Liver (tissue), 9 donors: ENCODE measurements around the gene DPM1. TPM values are rescaled to one million over a fixed set of nuclear protein-coding genes. Genes with fewer than 3 reads are reported as not detected.

Experiments
- DNase-seq: peaks from one replicate; pipeline ENCODE4 v3.0.0-alpha.2; 2017; ENCODE audit warnings: low spot score
- H3K27ac ChIP-seq, 2 donors: one replicate each; pipeline ENCODE4 v1.7.0; 2013; ENCODE audit warnings: inconsistent platforms in 2 of 2, low read length in 2 of 2, control low read depth in 1 of 2, low read depth in 1 of 2, mild to moderate bottlenecking in 1 of 2
- H3K27me3 ChIP-seq, 4 donors: one replicate each; pipeline versions ENCODE4 v1.6.1 to v1.7.0; 2013; ENCODE audit warnings: low read length in 3 of 4, inconsistent platforms in 1 of 4, mild to moderate bottlenecking in 1 of 4, moderate library complexity in 1 of 4; ENCODE audit not compliant: control insufficient read depth in 4 of 4, insufficient read depth in 4 of 4
- H3K36me3 ChIP-seq, 4 donors: one replicate each; pipeline versions ENCODE4 v1.6.1 to v1.7.0; 2013; ENCODE audit warnings: low read length in 3 of 4, mild to moderate bottlenecking in 3 of 4, low read depth in 1 of 4, moderate library complexity in 1 of 4; ENCODE audit not compliant: control insufficient read depth in 4 of 4, insufficient read depth in 3 of 4
- H3K4me1 ChIP-seq, 4 donors: one replicate each; pipeline versions ENCODE4 v1.6.1 to v1.7.0; 2013; ENCODE audit warnings: low read length in 3 of 4, mild to moderate bottlenecking in 3 of 4, moderate library complexity in 1 of 4; ENCODE audit not compliant: control insufficient read depth in 4 of 4, insufficient read depth in 4 of 4
- H3K4me3 ChIP-seq, 3 donors: one replicate each; pipeline versions ENCODE4 v1.6.1 to v1.7.0; 2013; ENCODE audit warnings: low read length in 3 of 3, control low read depth in 1 of 3, low read depth in 1 of 3, mild to moderate bottlenecking in 1 of 3
- H3K9ac ChIP-seq, 2 donors: one replicate each; pipeline ENCODE4 v1.7.0; 2013; ENCODE audit warnings: low read length in 2 of 2, mild to moderate bottlenecking in 2 of 2, moderate library complexity in 2 of 2, control low read depth in 1 of 2, low read depth in 1 of 2
- H3K9me3 ChIP-seq, 4 donors: one replicate each; pipeline versions ENCODE4 v1.6.1 to v1.7.0; 2013; ENCODE audit warnings: low read length in 3 of 4; ENCODE audit not compliant: control insufficient read depth in 4 of 4
- ATF3 ChIP-seq: IDR thresholded peaks from 2 replicates; pipeline ENCODE4 v1.6.1; 2016; ENCODE audit warnings: antibody characterized with exemption
- CTCF ChIP-seq: fragments of 150-350 bp; IDR thresholded peaks from 2 replicates; pipeline ENCODE4 v1.5.1; 2017; ENCODE audit warnings: improper control_type of control experiment, low read depth, low read length; ENCODE audit not compliant: missing input control
- EGR1 ChIP-seq, 2 donors: IDR thresholded peaks; 2 replicates each; pipeline ENCODE4 v1.6.1; 2016 to 2018; ENCODE audit warnings: antibody characterized with exemption in 2 of 2, low read depth in 2 of 2
- FOXA1 ChIP-seq: IDR thresholded peaks from 2 replicates; pipeline ENCODE4 v1.6.1; 2016; ENCODE audit warnings: antibody characterized with exemption
- FOXA2 ChIP-seq: IDR thresholded peaks from 2 replicates; pipeline ENCODE4 v1.6.1; 2016; ENCODE audit warnings: antibody characterized with exemption
- GABPA ChIP-seq, 2 donors: IDR thresholded peaks in 1 of 2; conservative IDR thresholded peaks in 1 of 2; 2 replicates each; pipeline ENCODE4 v1.6.1; 2016; ENCODE audit warnings: antibody characterized with exemption in 2 of 2, mild to moderate bottlenecking in 1 of 2, moderate library complexity in 1 of 2
- HNF4A ChIP-seq, 2 donors: conservative IDR thresholded peaks; 2 replicates each; pipeline ENCODE4 v1.6.1; 2016; ENCODE audit warnings: antibody characterized with exemption in 2 of 2, mild to moderate bottlenecking in 2 of 2
- HNF4G ChIP-seq: IDR thresholded peaks from 2 replicates; pipeline ENCODE4 v1.6.1; 2016; ENCODE audit warnings: antibody characterized with exemption
- JUND ChIP-seq, 2 donors: IDR thresholded peaks; 2 replicates each; pipeline ENCODE4 v1.6.1; 2016; ENCODE audit warnings: antibody characterized with exemption in 2 of 2
- MAX ChIP-seq: IDR thresholded peaks from 2 replicates; pipeline ENCODE4 v1.6.1; 2016; ENCODE audit warnings: antibody characterized with exemption
- NR2F2 ChIP-seq: IDR thresholded peaks from 2 replicates; pipeline ENCODE4 v1.6.1; 2016; ENCODE audit warnings: antibody characterized with exemption
- RAD21 ChIP-seq, 2 donors: IDR thresholded peaks; 2 replicates each; pipeline ENCODE4 v1.6.1; 2016; ENCODE audit warnings: antibody characterized with exemption in 2 of 2, mild to moderate bottlenecking in 2 of 2
- REST ChIP-seq: IDR thresholded peaks from 2 replicates; pipeline ENCODE4 v1.6.1; 2016; ENCODE audit warnings: antibody characterized with exemption, mild to moderate bottlenecking
- RXRA ChIP-seq, 2 donors: IDR thresholded peaks; 2 replicates each; pipeline ENCODE4 v1.6.1; 2017 to 2018; ENCODE audit warnings: antibody characterized with exemption in 2 of 2, mild to moderate bottlenecking in 1 of 2
- SP1 ChIP-seq: IDR thresholded peaks from 2 replicates; pipeline ENCODE4 v1.6.1; 2018; ENCODE audit warnings: antibody characterized with exemption, mild to moderate bottlenecking
- TAF1 ChIP-seq: conservative IDR thresholded peaks from 2 replicates; pipeline ENCODE4 v1.6.1; 2016; ENCODE audit warnings: antibody characterized with exemption, mild to moderate bottlenecking
- YY1 ChIP-seq: IDR thresholded peaks from 2 replicates; pipeline ENCODE4 v1.6.1; 2016; ENCODE audit warnings: antibody characterized with exemption, mild to moderate bottlenecking
- ZBTB33 ChIP-seq: IDR thresholded peaks from 2 replicates; pipeline ENCODE4 v1.6.1; 2016; ENCODE audit warnings: antibody characterized with exemption
- WGBS: extraction: QIAGEN DNeasy Blood & Tissue Kit; methylation state at CpG from one replicate; pipeline ENCODE4 v1.1.7; 2013; 5-methylcytosine and 5-hydroxymethylcytosine counted together
- polyA plus RNA-seq, 2 donors: library from polyadenylated mRNA; stranded (reverse) in 1 of 2; unstranded in 1 of 2; fragments of 200-250 nt in 1 of 2; fragments of >200 nt in 1 of 2; fragmentation: Nextera tagmentation in 1 of 2; extraction: Ambion mirVana in 1 of 2; gene quantifications; one replicate each; pipeline versions ENCODE4 v1.2.1 to v1.2.3, GENCODE V29; 2013 to 2015
- total RNA-seq, 2 donors: library from RNA; depleted of rRNA; stranded (reverse); fragments of >200 nt; gene quantifications; one replicate each; pipeline ENCODE4 v1.2.3, GENCODE V29; 2014
- donor health status: healthy.
- donor health status: healthy.
- donor health status: healthy.
- donor health status: healthy.
- donor health status: healthy.

The DPM1 gene
- total and polyA plus RNA-seq, 4 donors = 27.2 to 42.6 (median 35.2) TPM

GRCh38 chr20:50969912-50970311 lies 11.6 kb upstream of the DPM1 start (continued):
- no peak for TF ChIP-seq REST

- Histone ChIP-seq H3K27ac (no peak overlapping the region), H3K4me3 (no peak overlapping the region), H3K27me3 (no peaks in the 10 kb centered on the region), H3K9ac (no peak overlapping the region), H3K36me3 (no peaks in the 10 kb centered on the region), H3K4me1 (no peaks in the 10 kb centered on the region), H3K9me3 (no peaks in the 10 kb centered on the region)
- no peak for TF ChIP-seq SP1
- no peak for TF ChIP-seq RAD21 (IDR thresholded peaks at IDR 0.05)
- no peak for TF ChIP-seq FOXA1
- no peak for TF ChIP-seq GABPA (IDR thresholded peaks at IDR 0.05 in 1 of 2, conservative IDR thresholded peaks at IDR 0.05 in 1 of 2)
- no peak for TF ChIP-seq CTCF
- TF ChIP-seq HNF4G = no peak
- TF ChIP-seq MAX = no peak
- no peak for TF ChIP-seq HNF4A (conservative IDR thresholded peaks at IDR 0.05)
- TF ChIP-seq EGR1 (IDR thresholded peaks at IDR 0.05; ENCODE audit: low read depth in 2 of 2) = no peak
- TF ChIP-seq YY1 = no peak
- no peak for TF ChIP-seq NR2F2
- TF ChIP-seq RXRA (IDR thresholded peaks at IDR 0.05) = no peak
- no peak for TF ChIP-seq ATF3
- no peak for TF ChIP-seq JUND (IDR thresholded peaks at IDR 0.05)
- no peak for TF ChIP-seq ZBTB33
- TF ChIP-seq TAF1 = no peak
- TF ChIP-seq FOXA2 = no peak
- TF ChIP-seq REST = no peak
- 87% methylated on average over 5 of the region's 5 CpGs for WGBS
- DNase-seq = no peak
Observed at GRCh38 chr20:50969435-50969834, 11.1 kb upstream of the DPM1 start.
